ENCODE measurements around the gene SREBF1.

The SREBF1 gene

GRCh38 chr17:17855976-17856375 is 19.2 kb upstream of the SREBF1 start:
- H3K9me3 ChIP-seq (ENCODE audit: insufficient read depth, low read depth, low read length): no peaks in the 10 kb centered on the region
- TF ChIP-seq EZH2phosphoT487 (IDR thresholded peaks at IDR 0.05; ENCODE audit: borderline replicate concordance): no peak
- no peak for TF ChIP-seq CTCF (conservative IDR thresholded peaks at IDR 0.05; ENCODE audit: low read length)
- no peak overlapping the region for H2AFZ ChIP-seq (ENCODE audit: low read length)
- no peak overlapping the region for H3K4me2 ChIP-seq (ENCODE audit: low read depth, low read length, poor library complexity, severe bottlenecking)
- H3K79me2 ChIP-seq (ENCODE audit: insufficient read depth, low read length): no peaks in the 10 kb centered on the region
- H3K9me2 ChIP-seq (replicated peaks; ENCODE audit: low read depth, low read length): no peaks in the 10 kb centered on the region
- no peak overlapping the region for H3K4me3 ChIP-seq (ENCODE audit: low read length, poor library complexity, severe bottlenecking)
- H4K20me1 ChIP-seq (ENCODE audit: insufficient read depth, low read length, poor library complexity, severe bottlenecking): no peaks in the 10 kb centered on the region
- H3K9ac ChIP-seq (ENCODE audit: low read depth, low read length, poor library complexity, severe bottlenecking): no peak overlapping the region
- no peaks in the 10 kb centered on the region for H3K4me1 ChIP-seq (ENCODE audit: insufficient read depth, low read length, poor library complexity, severe bottlenecking)
- no peaks in the 10 kb centered on the region for H3F3A ChIP-seq (ENCODE audit: low read depth)
- H3K36me3 ChIP-seq (ENCODE audit: insufficient read depth, low read length): no peaks in the 10 kb centered on the region
- no peaks in the 10 kb centered on the region for H3K27me3 ChIP-seq (ENCODE audit: insufficient read depth, low read length, poor library complexity, severe bottlenecking)

- no peaks in the 10 kb centered on the region for H3K9me2 ChIP-seq (replicated peaks; ENCODE audit: low read depth, low read length)
- TF ChIP-seq EZH2phosphoT487 (IDR thresholded peaks at IDR 0.05; ENCODE audit: borderline replicate concordance) (no peak), CTCF (conservative IDR thresholded peaks at IDR 0.05; ENCODE audit: low read length) (no peak)
- no peaks in the 10 kb centered on the region for H4K20me1 ChIP-seq (ENCODE audit: insufficient read depth, low read length, poor library complexity, severe bottlenecking)
- no peak overlapping the region for H2AFZ ChIP-seq (ENCODE audit: low read length)
- H3K36me3 ChIP-seq (ENCODE audit: insufficient read depth, low read length): no peaks in the 10 kb centered on the region
- no peaks in the 10 kb centered on the region for H3F3A ChIP-seq (ENCODE audit: low read depth)
- H3K79me2 ChIP-seq (ENCODE audit: insufficient read depth, low read length): no peaks in the 10 kb centered on the region
- no peak overlapping the region for H3K9ac ChIP-seq (ENCODE audit: low read depth, low read length, poor library complexity, severe bottlenecking)
- no peak overlapping the region for H3K4me3 ChIP-seq (ENCODE audit: low read length, poor library complexity, severe bottlenecking)
- no peaks in the 10 kb centered on the region for H3K27me3 ChIP-seq (ENCODE audit: insufficient read depth, low read length, poor library complexity, severe bottlenecking)
- H3K4me2 ChIP-seq (ENCODE audit: low read depth, low read length, poor library complexity, severe bottlenecking): no peak overlapping the region
- H3K4me1 ChIP-seq (ENCODE audit: insufficient read depth, low read length, poor library complexity, severe bottlenecking): peaks cover 19% of the 10 kb centered on the region
- no peaks in the 10 kb centered on the region for H3K9me3 ChIP-seq (ENCODE audit: insufficient read depth, low read depth, low read length)
Measured at GRCh38 chr17:17853811-17854447, 17.1 kb upstream of the SREBF1 start.

- Histone ChIP-seq H3K9me3 (ENCODE audit: insufficient read depth, low read depth, low read length) (no peaks in the 10 kb centered on the region), H3K4me1 (ENCODE audit: insufficient read depth, low read length, poor library complexity, severe bottlenecking) (peaks cover 21% of the 10 kb centered on the region), H3F3A (ENCODE audit: low read depth) (no peaks in the 10 kb centered on the region), H3K27me3 (ENCODE audit: insufficient read depth, low read length, poor library complexity, severe bottlenecking) (no peaks in the 10 kb centered on the region), H3K4me2 (ENCODE audit: low read depth, low read length, poor library complexity, severe bottlenecking) (no peak overlapping the region), H2AFZ (ENCODE audit: low read length) (no peak overlapping the region), H3K9me2 (replicated peaks; ENCODE audit: low read depth, low read length) (no peaks in the 10 kb centered on the region), H3K4me3 (ENCODE audit: low read length, poor library complexity, severe bottlenecking) (no peak overlapping the region), H3K79me2 (ENCODE audit: insufficient read depth, low read length) (no peaks in the 10 kb centered on the region), H3K9ac (ENCODE audit: low read depth, low read length, poor library complexity, severe bottlenecking) (no peak overlapping the region), H3K36me3 (ENCODE audit: insufficient read depth, low read length) (no peaks in the 10 kb centered on the region), H4K20me1 (ENCODE audit: insufficient read depth, low read length, poor library complexity, severe bottlenecking) (no peaks in the 10 kb centered on the region)
- TF ChIP-seq EZH2phosphoT487 (IDR thresholded peaks at IDR 0.05; ENCODE audit: borderline replicate concordance) (no peak), CTCF (conservative IDR thresholded peaks at IDR 0.05; ENCODE audit: low read length) (no peak)
Measured at GRCh38 chr17:17852930-17853329, 16.1 kb upstream of the SREBF1 start.
